Measurements from ENCODE around the gene CORO2B.
"Not testable (repeated sequence)": the region's sequence is repeated elsewhere in the genome, so short reads cannot be mapped to it uniquely, and the experiment has no call there.

CORO2B gene

GRCh38 chr15:68730471-68730919 is 151.7 kb downstream of the CORO2B start:
- no peak for DNase-seq (ENCODE audit: low read depth in 2 of 2)

GRCh38 chr15:68730976-68731897 is 152.4 kb downstream of the CORO2B start:
- DNase-seq (ENCODE audit: low read depth in 2 of 2), result no peak

GRCh38 chr15:68732451-68732850 is 153.7 kb downstream of the CORO2B start:
- no peak for DNase-seq (ENCODE audit: low read depth in 2 of 2)

- no peak for DNase-seq (ENCODE audit: low read depth in 2 of 2)
Measured at GRCh38 chr15:68733666-68734065, 154.9 kb downstream of the CORO2B start.

GRCh38 chr15:68734352-68734751 is 155.6 kb downstream of the CORO2B start:
- DNase-seq (ENCODE audit: low read depth in 2 of 2), result no peak

GRCh38 chr15:68734881-68735280 is 156.1 kb downstream of the CORO2B start:
- no peak for DNase-seq (ENCODE audit: low read depth in 2 of 2)

- no peak for DNase-seq (ENCODE audit: low read depth in 2 of 2)
Measured at GRCh38 chr15:68735610-68736009, 156.8 kb downstream of the CORO2B start.

GRCh38 chr15:68739390-68740080 is 160.7 kb downstream of the CORO2B start:
- DNase-seq (ENCODE audit: low read depth in 2 of 2), result no peak

- no peak for DNase-seq (ENCODE audit: low read depth in 2 of 2)
Measured at GRCh38 chr15:68743256-68743655, 164.5 kb downstream of the CORO2B start.

GRCh38 chr15:68749365-68749764 is 170.6 kb downstream of the CORO2B start:
- no peak for DNase-seq (ENCODE audit: low read depth in 2 of 2)

GRCh38 chr15:68749793-68750192 is 171.0 kb downstream of the CORO2B start:
- DNase-seq (ENCODE audit: low read depth in 2 of 2), result no peak

GRCh38 chr15:68751622-68752021 is 172.8 kb downstream of the CORO2B start:
- no peak for DNase-seq (ENCODE audit: low read depth in 2 of 2)

GRCh38 chr15:68755731-68756130 is 176.9 kb downstream of the CORO2B start:
- DNase-seq (ENCODE audit: low read depth in 2 of 2), result no peak

GRCh38 chr15:68759982-68760579 is 181.3 kb downstream of the CORO2B start:
- not testable (repeated sequence) for DNase-seq (ENCODE audit: low read depth in 2 of 2)

- no peak for DNase-seq (ENCODE audit: low read depth in 2 of 2)
Measured at GRCh38 chr15:68763063-68763462, 184.3 kb downstream of the CORO2B start.

GRCh38 chr15:68764090-68764489 is 185.3 kb downstream of the CORO2B start:
- DNase-seq (ENCODE audit: low read depth in 2 of 2), result no peak

GRCh38 chr15:68765602-68766368 is 187.0 kb downstream of the CORO2B start:
- DNase-seq (ENCODE audit: low read depth in 2 of 2), result no peak

GRCh38 chr15:68767833-68768232 is 189.0 kb downstream of the CORO2B start:
- DNase-seq (ENCODE audit: low read depth in 2 of 2), result no peak

GRCh38 chr15:68768321-68768720 is 189.5 kb downstream of the CORO2B start:
- no peak for DNase-seq (ENCODE audit: low read depth in 2 of 2)

GRCh38 chr15:68769702-68770101 is 190.9 kb downstream of the CORO2B start:
- DNase-seq (ENCODE audit: low read depth in 2 of 2), result no peak

- no peak for DNase-seq (ENCODE audit: low read depth in 2 of 2)
Measured at GRCh38 chr15:68770216-68770615, 191.4 kb downstream of the CORO2B start.

GRCh38 chr15:68773036-68773435 is 194.2 kb downstream of the CORO2B start:
- no peak for DNase-seq (ENCODE audit: low read depth in 2 of 2)

Data from activated CD4-positive, alpha-beta T cell treated with anti-CD3 and anti-CD28 coated beads for 24 hours (primary cell).